Tibial nerve (tissue), 3 donors: ENCODE measurements around the gene ST3GAL3.

Experiments used
- CTCF ChIP-seq, 5 experiments: fragments of 200-600 bp in 3 of 5; fragments of 450-650 bp in 2 of 5; sonication (generic) in 3 of 5; IDR thresholded peaks; one replicate each; pipeline ENCODE4 v1.5.1; 2016 to 2019; ENCODE audit warnings: antibody characterized with exemption in 5 of 5, mild to moderate bottlenecking in 3 of 5, moderate library complexity in 2 of 5
- POLR2A ChIP-seq, 2 donors: fragments of 450-650 bp; IDR thresholded peaks; one replicate each; pipeline ENCODE4 v1.6.1; 2017; ENCODE audit warnings: antibody characterized with exemption in 2 of 2, mild to moderate bottlenecking in 2 of 2, moderate library complexity in 2 of 2

GRCh38 chr1:43938383-43938782, 231.0 kb downstream of the ST3GAL3 start:
- TF ChIP-seq CTCF (IDR thresholded peaks at IDR 0.05) (no peak), POLR2A (IDR thresholded peaks at IDR 0.05) (no peak)
